Calu3 (cell line): ENCODE measurements around the gene ZNF491. TPM values are rescaled to one million over a fixed set of nuclear protein-coding genes. Genes with fewer than 3 reads are reported as not detected.

Experiments
- BruUV-seq: library from RNA; stranded (reverse); fragments of 400-500 nt; replicated peaks from 2 replicates; lab custom pipeline; 2021; lab: Mats Ljungman, UMichigan
- CTCF ChIA-PET: fragments of 300-600 bp; sonication (Branson Sonifier 250); formaldehyde crosslinking; loops from one replicate; lab custom pipeline; 2022; ENCODE audit warnings: antibody characterized with exemption; lab: Charles Lee
- DNase-seq: peaks from one replicate; pipeline ENCODE4 v3.0.0; 2022
- H3K27ac Mint-ChIP-seq: one replicate; pipeline ENCODE4 v1.8.0; 2022; ENCODE audit warnings: mixed read lengths; ENCODE audit not compliant: unreplicated experiment
- H3K27me3 Mint-ChIP-seq: one replicate; pipeline ENCODE4 v1.8.0; 2022; ENCODE audit warnings: mixed read lengths; ENCODE audit not compliant: unreplicated experiment
- H3K36me3 Mint-ChIP-seq: one replicate; pipeline ENCODE4 v1.8.0; 2022; ENCODE audit warnings: mild to moderate bottlenecking, moderate library complexity, mixed read lengths; ENCODE audit not compliant: insufficient read depth, unreplicated experiment
- H3K4me1 Mint-ChIP-seq: one replicate; pipeline ENCODE4 v1.8.0; 2022; ENCODE audit warnings: mild to moderate bottlenecking, low read depth, mixed read lengths; ENCODE audit not compliant: unreplicated experiment
- H3K4me3 Mint-ChIP-seq: one replicate; pipeline ENCODE4 v1.8.0; 2022; ENCODE audit warnings: mild to moderate bottlenecking, low read depth, moderate library complexity, mixed read lengths; ENCODE audit not compliant: unreplicated experiment
- H3K9me3 Mint-ChIP-seq: one replicate; pipeline ENCODE4 v1.8.0; 2022; ENCODE audit warnings: low read depth, mixed read lengths; ENCODE audit not compliant: unreplicated experiment
- CTCF ChIP-seq: fragments of 200-600 bp; IDR thresholded peaks from one replicate; pipeline ENCODE4 v1.8.0; 2022; ENCODE audit warnings: antibody characterized with exemption; ENCODE audit not compliant: unreplicated experiment
- intact Hi-C: fragments of 100-400 bp; cut with micrococcal nuclease; formaldehyde crosslinking; loops from one replicate; pipeline ENCODE4 v1.10.0; 2022; ENCODE audit not compliant: unreplicated experiment
- total RNA-seq: library from RNA; stranded (reverse); gene quantifications from 2 replicates; pipeline ENCODE4 v1.2.3, GENCODE V29; 2022

The ZNF491 gene
- total RNA-seq, 1 experiment from 2014 or later = 0.92 TPM

DNA sequence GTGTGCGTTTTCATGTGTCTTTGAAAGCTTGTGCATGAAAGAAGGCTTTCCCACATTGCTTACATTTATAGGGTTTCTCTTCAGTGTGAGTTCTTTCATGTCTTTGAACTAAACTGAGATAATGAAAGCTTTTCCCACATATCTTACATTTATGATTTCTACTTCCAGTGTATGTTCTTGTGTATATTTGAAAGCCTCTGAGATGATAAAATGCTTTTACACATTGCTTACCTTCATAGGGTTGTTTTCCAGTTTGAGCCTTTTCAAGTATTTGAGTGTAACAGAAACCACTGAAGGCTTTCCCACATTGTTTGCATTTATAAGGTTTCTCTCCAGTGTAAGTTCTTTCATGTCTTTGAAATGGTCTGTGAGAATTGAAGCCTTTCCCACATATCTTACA, 41.4 kb upstream of the ZNF491 start:
- H3K36me3 Mint-ChIP-seq = no peaks in the 10 kb centered on the region
- no peaks in the 10 kb centered on the region for H3K9me3 Mint-ChIP-seq
- intact Hi-C loops = no loop called here
- H3K27ac Mint-ChIP-seq = no peak overlapping the region
- CTCF ChIA-PET = no interaction called here
- TF ChIP-seq CTCF = no peak
- H3K4me3 Mint-ChIP-seq = no peak overlapping the region
- H3K4me1 Mint-ChIP-seq = no peaks in the 10 kb centered on the region
- H3K27me3 Mint-ChIP-seq = no peaks in the 10 kb centered on the region
- no peak for DNase-seq
- BruUV-seq = no TSS peak

DNA sequence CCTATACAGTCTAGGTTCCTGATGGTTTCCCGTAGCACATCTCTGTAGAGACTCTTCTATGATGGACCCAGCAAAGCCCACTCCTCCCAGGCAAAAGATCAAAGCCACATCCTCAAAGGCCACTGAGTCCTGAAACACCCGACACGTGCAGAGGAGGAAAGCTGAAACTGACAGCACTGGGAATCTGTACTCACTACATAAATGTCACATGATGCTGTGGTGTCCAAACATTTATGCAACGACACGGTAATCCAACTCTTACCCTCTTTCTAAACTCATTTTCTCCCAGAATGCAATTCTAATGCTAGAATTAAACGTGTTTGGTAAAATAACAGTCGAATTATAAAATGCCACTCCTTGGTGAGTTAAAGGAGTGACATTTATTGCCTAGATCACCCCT, 38.5 kb upstream of the ZNF491 start:
- intact Hi-C loops = no loop called here
- no peak for DNase-seq
- H3K9me3 Mint-ChIP-seq = peaks cover 6% of the 10 kb centered on the region
- H3K36me3 Mint-ChIP-seq = no peaks in the 10 kb centered on the region
- no peak for TF ChIP-seq CTCF
- CTCF ChIA-PET = no interaction called here
- no peak overlapping the region for H3K4me3 Mint-ChIP-seq
- BruUV-seq = no TSS peak
- H3K27ac Mint-ChIP-seq = no peak overlapping the region
- no peaks in the 10 kb centered on the region for H3K27me3 Mint-ChIP-seq
- no peaks in the 10 kb centered on the region for H3K4me1 Mint-ChIP-seq

DNA sequence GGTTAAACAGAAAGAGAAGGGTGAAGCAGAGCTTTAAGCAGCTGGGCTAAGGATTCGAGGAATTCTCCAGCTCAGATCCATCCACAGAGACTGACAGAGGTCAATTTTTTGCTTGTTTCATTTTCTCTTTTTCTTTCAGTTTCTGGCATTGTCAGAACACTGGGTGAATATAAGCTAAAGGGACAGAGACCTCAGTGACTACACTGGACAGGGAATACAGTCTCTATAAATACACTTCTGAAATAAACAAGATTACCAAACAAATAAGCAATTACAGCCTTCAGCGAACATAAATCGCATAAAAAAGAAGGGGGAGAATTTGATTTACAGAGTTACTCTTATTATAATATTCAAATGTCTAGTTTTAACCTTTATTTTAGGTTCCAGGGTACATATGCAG, 35.2 kb upstream of the ZNF491 start:
- no peaks in the 10 kb centered on the region for H3K27me3 Mint-ChIP-seq
- H3K36me3 Mint-ChIP-seq = peaks cover 18% of the 10 kb centered on the region
- CTCF ChIA-PET = no interaction called here
- H3K27ac Mint-ChIP-seq = no peak overlapping the region
- peaks cover 7% of the 10 kb centered on the region for H3K9me3 Mint-ChIP-seq
- intact Hi-C loops = no loop called here
- no peak for TF ChIP-seq CTCF
- BruUV-seq = no TSS peak
- H3K4me1 Mint-ChIP-seq = no peaks in the 10 kb centered on the region
- no peak overlapping the region for H3K4me3 Mint-ChIP-seq
- DNase-seq = no peak

DNA sequence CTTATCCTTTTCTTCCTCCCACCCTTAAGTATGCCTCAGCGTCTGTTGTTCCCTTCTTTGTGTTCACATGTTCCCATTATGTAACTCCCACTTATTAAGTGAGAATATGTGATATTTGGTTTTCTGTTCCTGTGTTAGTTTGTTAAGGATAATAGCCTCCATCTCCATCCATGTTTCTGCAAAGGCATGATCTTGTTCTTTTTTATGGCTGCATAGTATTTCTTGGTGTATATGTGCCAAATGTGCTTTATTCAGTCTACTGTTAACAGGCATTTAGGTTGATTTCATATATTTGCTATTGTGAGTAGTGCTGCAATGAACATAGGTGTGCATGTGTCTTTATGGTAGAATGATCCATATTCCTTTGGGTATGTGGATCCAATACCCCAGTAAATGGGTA, 34.7 kb upstream of the ZNF491 start:
- no peak for TF ChIP-seq CTCF
- intact Hi-C loops = no loop called here
- no peak overlapping the region for H3K27ac Mint-ChIP-seq
- DNase-seq = no peak
- H3K27me3 Mint-ChIP-seq = no peaks in the 10 kb centered on the region
- BruUV-seq = no TSS peak
- H3K4me1 Mint-ChIP-seq = no peaks in the 10 kb centered on the region
- H3K36me3 Mint-ChIP-seq = peaks cover 22% of the 10 kb centered on the region
- no peak overlapping the region for H3K4me3 Mint-ChIP-seq
- H3K9me3 Mint-ChIP-seq = peaks cover 7% of the 10 kb centered on the region
- CTCF ChIA-PET = no interaction called here
